Endothelial cell of umbilical vein (primary cell): Measurements from ENCODE around the gene KIF19.

Source experiments
- EZH2 ChIP-seq: IDR thresholded peaks from 2 replicates; pipeline ENCODE4 v1.6.1; 2012; ENCODE audit warnings: borderline replicate concordance, low read depth, mild to moderate bottlenecking, moderate library complexity, low read length, inconsistent platforms; ENCODE audit not compliant: severe bottlenecking
- FOS ChIP-seq: IDR thresholded peaks from 2 replicates; pipeline ENCODE4 v1.6.1; 2011; ENCODE audit warnings: mild to moderate bottlenecking, low read length, moderate library complexity, borderline replicate concordance; ENCODE audit not compliant: insufficient read depth
- GATA2 ChIP-seq: IDR thresholded peaks from 2 replicates; pipeline ENCODE4 v1.7.0; 2011; ENCODE audit warnings: low read depth, mild to moderate bottlenecking, moderate library complexity, mixed read lengths, low read length; ENCODE audit not compliant: insufficient read length, insufficient read depth
- JUN ChIP-seq: IDR thresholded peaks from 2 replicates; pipeline ENCODE4 v1.6.1; 2011; ENCODE audit warnings: borderline replicate concordance, low read depth; ENCODE audit not compliant: insufficient read length, insufficient read depth
- MYC ChIP-seq: IDR thresholded peaks from one replicate; pipeline ENCODE4 v1.6.1; 2011; ENCODE audit warnings: mild to moderate bottlenecking, low read depth, low read length
- POLR2A ChIP-seq: IDR thresholded peaks from 2 replicates; pipeline ENCODE4 v1.6.1; 2012; ENCODE audit warnings: low read depth, mild to moderate bottlenecking, control low read depth, low read length
- POLR2AphosphoS5 ChIP-seq: IDR thresholded peaks from 2 replicates; pipeline ENCODE4 v1.6.1; 2012; ENCODE audit warnings: low read depth, mild to moderate bottlenecking, control low read depth, low read length, moderate library complexity; ENCODE audit not compliant: insufficient read depth
- TF ChIP-seq, protein P1 (sequence below), 2 donors: IDR thresholded peaks; 1 replicate in 1 of 2; 2 replicates in 1 of 2; pipeline ENCODE4 v1.5.1; 2011; ENCODE audit warnings: low read length in 2 of 2, mild to moderate bottlenecking in 2 of 2, moderate library complexity in 2 of 2, control low read depth in 1 of 2, inconsistent platforms in 1 of 2, low read depth in 1 of 2; ENCODE audit not compliant: insufficient read depth in 1 of 2; ENCODE audit errors: extremely low read depth in 1 of 2
- TF ChIP-seq, protein P2 (sequence below): IDR thresholded peaks from 2 replicates; pipeline ENCODE4 v1.6.1; 2011; ENCODE audit not compliant: insufficient read depth, insufficient read length

GRCh38 chr17:74358697-74359096, 32.7 kb downstream of the KIF19 start:
- no peak for TF ChIP-seq POLR2AphosphoS5
- TF ChIP-seq, protein P1, sequence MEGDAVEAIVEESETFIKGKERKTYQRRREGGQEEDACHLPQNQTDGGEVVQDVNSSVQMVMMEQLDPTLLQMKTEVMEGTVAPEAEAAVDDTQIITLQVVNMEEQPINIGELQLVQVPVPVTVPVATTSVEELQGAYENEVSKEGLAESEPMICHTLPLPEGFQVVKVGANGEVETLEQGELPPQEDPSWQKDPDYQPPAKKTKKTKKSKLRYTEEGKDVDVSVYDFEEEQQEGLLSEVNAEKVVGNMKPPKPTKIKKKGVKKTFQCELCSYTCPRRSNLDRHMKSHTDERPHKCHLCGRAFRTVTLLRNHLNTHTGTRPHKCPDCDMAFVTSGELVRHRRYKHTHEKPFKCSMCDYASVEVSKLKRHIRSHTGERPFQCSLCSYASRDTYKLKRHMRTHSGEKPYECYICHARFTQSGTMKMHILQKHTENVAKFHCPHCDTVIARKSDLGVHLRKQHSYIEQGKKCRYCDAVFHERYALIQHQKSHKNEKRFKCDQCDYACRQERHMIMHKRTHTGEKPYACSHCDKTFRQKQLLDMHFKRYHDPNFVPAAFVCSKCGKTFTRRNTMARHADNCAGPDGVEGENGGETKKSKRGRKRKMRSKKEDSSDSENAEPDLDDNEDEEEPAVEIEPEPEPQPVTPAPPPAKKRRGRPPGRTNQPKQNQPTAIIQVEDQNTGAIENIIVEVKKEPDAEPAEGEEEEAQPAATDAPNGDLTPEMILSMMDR (IDR thresholded peaks at IDR 0.05; ENCODE audit: extremely low read depth in 1 of 2, insufficient read depth in 1 of 2, low read depth in 1 of 2, low read length in 2 of 2), result no peak
- TF ChIP-seq, protein P2, sequence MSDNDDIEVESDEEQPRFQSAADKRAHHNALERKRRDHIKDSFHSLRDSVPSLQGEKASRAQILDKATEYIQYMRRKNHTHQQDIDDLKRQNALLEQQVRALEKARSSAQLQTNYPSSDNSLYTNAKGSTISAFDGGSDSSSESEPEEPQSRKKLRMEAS, result no peak
- no peak for TF ChIP-seq POLR2A
- no peak for TF ChIP-seq JUN
- no peak for TF ChIP-seq EZH2
- TF ChIP-seq FOS, result no peak
- no peak for TF ChIP-seq GATA2
- TF ChIP-seq MYC, result no peak
